H1 (cell line): Measurements from ENCODE around the gene ERO1B. TPM values are rescaled to one million over a fixed set of nuclear protein-coding genes. Genes with fewer than 3 reads are reported as not detected.

Experiments used
- CTCF ChIA-PET: fragments of 300-600 bp; sonication (Branson Sonifier 250); formaldehyde crosslinking; loops from one replicate; lab custom pipeline; 2021; ENCODE audit not compliant: partially characterized antibody; lab: Charles Lee
- POLR2A ChIA-PET: fragments of 300-600 bp; sonication (Branson Sonifier 250); formaldehyde crosslinking; loops from one replicate; lab custom pipeline; 2021; ENCODE audit warnings: inconsistent platforms; ENCODE audit not compliant: partially characterized antibody; lab: Charles Lee
- DNase-seq, 2 experiments: peaks; one replicate each; pipeline versions ENCODE4 v3.0.0 to v3.0.0-alpha.2; 2010 to 2022; ENCODE audit warnings: low spot score in 2 of 2, low read depth in 1 of 2, mixed read lengths in 1 of 2
- FAIRE-seq: peaks from 2 replicates; lab custom pipeline; 2011; peaks lifted over from hg19 to GRCh38; lab: Jason Lieb, UNC
- H2AFZ ChIP-seq: 2 replicates; pipeline ENCODE4 v1.8.1; 2012; ENCODE audit warnings: low read length, inconsistent platforms
- H2AK5ac ChIP-seq: 2 replicates; pipeline ENCODE4 v1.6.1; 2013; ENCODE audit warnings: low read depth, low read length
- H2BK120ac ChIP-seq: replicated peaks from 2 replicates; pipeline ENCODE3; 2013; ENCODE audit warnings: low read depth, low read length, inconsistent platforms
- H2BK12ac ChIP-seq: 2 replicates; pipeline ENCODE4 v1.6.1; 2013; ENCODE audit warnings: low read depth, low read length
- H2BK15ac ChIP-seq: 2 replicates; pipeline ENCODE4 v1.6.1; 2013; ENCODE audit warnings: low read length
- H2BK20ac ChIP-seq: 2 replicates; pipeline ENCODE4 v1.6.1; 2013; ENCODE audit warnings: low read length
- H2BK5ac ChIP-seq: 2 replicates; pipeline ENCODE4 v1.6.1; 2013; ENCODE audit warnings: low read depth, low read length
- H3K14ac ChIP-seq: 2 replicates; pipeline ENCODE4 v1.6.1; 2013; ENCODE audit warnings: inconsistent platforms; ENCODE audit not compliant: insufficient read length
- H3K18ac ChIP-seq: 2 replicates; pipeline ENCODE4 v1.6.1; 2013; ENCODE audit warnings: low read length; ENCODE audit errors: extremely low read depth
- H3K23ac ChIP-seq: 2 replicates; pipeline ENCODE4 v1.6.1; 2013; ENCODE audit warnings: inconsistent platforms; ENCODE audit not compliant: insufficient read length
- H3K23me2 ChIP-seq: 2 replicates; pipeline ENCODE4 v1.6.1; 2013; ENCODE audit warnings: low read depth, low read length
- H3K27ac ChIP-seq: 2 replicates; pipeline ENCODE4 v1.6.1; 2011; ENCODE audit warnings: low read depth, low read length, inconsistent platforms
- H3K27me3 ChIP-seq, 4 experiments: replicated peaks in 1 of 4; 1 replicate in 1 of 4; 2 replicates in 3 of 4; pipeline versions ENCODE4 v1.6.1 to v1.8.1; 2011 to 2013; ENCODE audit warnings: low read length in 3 of 4, mild to moderate bottlenecking in 3 of 4, inconsistent platforms in 2 of 4, mixed read lengths in 2 of 4, moderate library complexity in 1 of 4; ENCODE audit not compliant: control insufficient read depth in 3 of 4, insufficient read depth in 3 of 4; ENCODE audit errors: extremely low read depth in 1 of 4
- H3K36me3 ChIP-seq, 4 experiments: 2 replicates each; pipeline versions ENCODE4 v1.6.1 to v1.8.1; 2011 to 2013; ENCODE audit warnings: mild to moderate bottlenecking in 4 of 4, low read length in 3 of 4, moderate library complexity in 2 of 4, control low read depth in 1 of 4, inconsistent platforms in 1 of 4; ENCODE audit not compliant: insufficient read depth in 4 of 4, control insufficient read depth in 2 of 4
- H3K4ac ChIP-seq: replicated peaks from 2 replicates; pipeline ENCODE3; 2013; ENCODE audit warnings: low read length, low read depth, mixed read lengths, inconsistent platforms; ENCODE audit not compliant: insufficient read length
- H3K4me1 ChIP-seq, 4 experiments: replicated peaks in 1 of 4; 1 replicate in 1 of 4; 2 replicates in 3 of 4; pipeline versions ENCODE4 v1.6.1 to v1.8.1; 2011 to 2013; ENCODE audit warnings: low read length in 3 of 4, inconsistent platforms in 2 of 4, mixed read lengths in 1 of 4; ENCODE audit not compliant: insufficient read depth in 4 of 4, control insufficient read depth in 3 of 4
- H3K4me2 ChIP-seq, 2 experiments: 2 replicates each; pipeline versions ENCODE4 v1.6.1 to v1.8.1; 2011 to 2013; ENCODE audit warnings: low read depth in 2 of 2, low read length in 2 of 2, control low read depth in 1 of 2, inconsistent platforms in 1 of 2, mild to moderate bottlenecking in 1 of 2; ENCODE audit not compliant: insufficient read depth in 1 of 2
- H3K4me3 ChIP-seq, 4 experiments: fragments of 200-600, 300-600 bp in 1 of 4; sonication (generic), shearing (Covaris generic), sonication (Bioruptor Twin) in 1 of 4; 2 replicates each; pipeline versions ENCODE4 v1.5.1 to v1.8.1; 2011 to 2016; ENCODE audit warnings: low read length in 4 of 4, low read depth in 3 of 4, control low read depth in 2 of 4, inconsistent platforms in 2 of 4, mild to moderate bottlenecking in 2 of 4, mixed read lengths in 1 of 4, moderate library complexity in 1 of 4; ENCODE audit not compliant: insufficient read depth in 2 of 4; ENCODE audit errors: extremely low read depth in 1 of 4
- H3K56ac ChIP-seq: replicated peaks from 2 replicates; pipeline ENCODE3; 2013; ENCODE audit warnings: low read depth, mild to moderate bottlenecking, mixed read lengths, low read length, inconsistent platforms; ENCODE audit not compliant: insufficient read length
- H3K79me1 ChIP-seq: 2 replicates; pipeline ENCODE4 v1.6.1; 2013; ENCODE audit warnings: low read depth, low read length, control low read depth
- H3K79me2 ChIP-seq, 2 experiments: 2 replicates each; pipeline versions ENCODE4 v1.6.1 to v1.8.1; 2012 to 2013; ENCODE audit warnings: low read length in 2 of 2, mild to moderate bottlenecking in 2 of 2, inconsistent platforms in 1 of 2; ENCODE audit not compliant: insufficient read depth in 2 of 2, control insufficient read depth in 1 of 2
- H3K9ac ChIP-seq, 4 experiments: replicated peaks in 1 of 4; 1 replicate in 1 of 4; 2 replicates in 3 of 4; pipeline versions ENCODE4 v1.6.1 to v1.8.1; 2011 to 2013; ENCODE audit warnings: low read depth in 3 of 4, low read length in 3 of 4, control low read depth in 2 of 4, mild to moderate bottlenecking in 2 of 4, moderate library complexity in 2 of 4, inconsistent platforms in 1 of 4; ENCODE audit errors: extremely low read depth in 1 of 4
- H3K9me3 ChIP-seq, 2 experiments: 2 replicates each; pipeline versions ENCODE4 v1.6.1 to v1.8.1; 2012 to 2013; ENCODE audit warnings: mild to moderate bottlenecking in 2 of 2, moderate library complexity in 2 of 2, control low read depth in 1 of 2, inconsistent platforms in 1 of 2, low read depth in 1 of 2, low read length in 1 of 2, mixed read lengths in 1 of 2; ENCODE audit not compliant: insufficient read depth in 2 of 2
- H4K20me1 ChIP-seq, 2 experiments: replicated peaks in 1 of 2; 2 replicates each; pipeline versions ENCODE3 to v1.8.1; 2011 to 2013; ENCODE audit warnings: inconsistent platforms in 2 of 2, low read length in 2 of 2, mild to moderate bottlenecking in 1 of 2; ENCODE audit not compliant: insufficient read depth in 2 of 2, control insufficient read depth in 1 of 2
- H4K5ac ChIP-seq: 2 replicates; pipeline ENCODE4 v1.6.1; 2013; ENCODE audit warnings: low read length, low read depth, mixed read lengths, inconsistent platforms; ENCODE audit not compliant: insufficient read length
- H4K8ac ChIP-seq: 2 replicates; pipeline ENCODE4 v1.8.0; 2013; ENCODE audit warnings: mild to moderate bottlenecking, moderate library complexity, low read length, inconsistent platforms; ENCODE audit not compliant: insufficient read depth; ENCODE audit errors: extremely low read depth
- H4K91ac ChIP-seq: replicated peaks from 2 replicates; pipeline ENCODE3; 2013; ENCODE audit warnings: low read length, mixed read lengths, inconsistent platforms; ENCODE audit not compliant: insufficient read length
- ATF2 ChIP-seq: IDR thresholded peaks from 2 replicates; pipeline ENCODE4 v1.6.1; 2012; ENCODE audit warnings: low read length, inconsistent platforms
- CBX8 ChIP-seq: fragments of 300-800, 300-1000 bp; sonication (generic); IDR thresholded peaks from 2 replicates; pipeline ENCODE4 v1.7.1; 2016; ENCODE audit warnings: low read depth, low read length, borderline replicate concordance
- CHD1 ChIP-seq: IDR thresholded peaks from 2 replicates; pipeline ENCODE4 v1.6.1; 2012; ENCODE audit warnings: low read depth, low read length, improper control_type of control experiment
- EP300 ChIP-seq, 2 experiments: IDR thresholded peaks; 1 replicate in 1 of 2; 2 replicates in 1 of 2; pipeline ENCODE4 v1.6.1; 2011 to 2012; ENCODE audit warnings: low read depth in 2 of 2, low read length in 2 of 2, mild to moderate bottlenecking in 2 of 2, borderline replicate concordance in 1 of 2, inconsistent platforms in 1 of 2, moderate library complexity in 1 of 2
- KDM5A ChIP-seq: fragments of 200-600 bp; IDR thresholded peaks from 2 replicates; pipeline ENCODE4 v1.7.1; 2012; ENCODE audit warnings: mild to moderate bottlenecking, low read length, inconsistent platforms, mixed read lengths
- NRF1 ChIP-seq: IDR thresholded peaks from 2 replicates; pipeline ENCODE4 v1.6.1; 2011; ENCODE audit warnings: mild to moderate bottlenecking, low read depth, low read length, improper control_type of control experiment
- POLR2AphosphoS5 ChIP-seq: IDR thresholded peaks from 2 replicates; pipeline ENCODE4 v1.6.1; 2011; ENCODE audit warnings: low read depth, low read length
- SIRT6 ChIP-seq: IDR thresholded peaks from one replicate; pipeline ENCODE4 v1.7.1; 2012; ENCODE audit warnings: low read length, inconsistent platforms
- SP2 ChIP-seq: IDR thresholded peaks from 2 replicates; pipeline ENCODE4 v1.6.1; 2012; ENCODE audit warnings: mild to moderate bottlenecking, low read length, inconsistent platforms
- TAF7 ChIP-seq: optimal IDR thresholded peaks from 2 replicates; pipeline ENCODE3; 2011; ENCODE audit warnings: low read depth, mild to moderate bottlenecking, inconsistent platforms, low read length, moderate library complexity, borderline replicate concordance
- WGBS, 2 experiments: shearing (Covaris generic) in 1 of 2; methylation state at CpG; one replicate each; pipeline versions ENCODE4 v1.1.6 to v1.1.7; 2013 to 2015; ENCODE audit warnings: low lambda C conversion rate in 2 of 2, mixed read lengths in 2 of 2, inconsistent platforms in 1 of 2, low coverage in 1 of 2, missing lambda C conversion rate in 1 of 2; ENCODE audit not compliant: insufficient replicate concordance in 2 of 2, insufficient coverage in 1 of 2, insufficient read length in 1 of 2; ENCODE audit errors: extremely low coverage in 1 of 2, missing lambda C conversion rate in 1 of 2; 5-methylcytosine and 5-hydroxymethylcytosine counted together
- polyA plus RNA-seq, 7 experiments: library from polyadenylated mRNA; depleted of rRNA in 3 of 7; stranded (reverse) in 5 of 7; unstranded in 2 of 7; fragments of >200 nt in 5 of 7; fragments of 200-250 nt in 2 of 7; gene quantifications; 1 replicate in 5 of 7; 2 replicates in 1 of 7; 4 replicates in 1 of 7; pipeline versions ENCODE4 v1.2.1 to v1.2.3, GENCODE V29; 2011 to 2013; ENCODE audit warnings: missing spikeins in 2 of 7, mixed read lengths in 2 of 7
- total RNA-seq: library from RNA; stranded (reverse); fragmentation: NEBNext Ultra II Directional; extraction: Animal tissue kit (Norgen Biotek cat#: 25700); gene quantifications from 2 replicates; pipeline ENCODE4 v1.2.1, GENCODE V29; 2021

Gene ERO1B
- total and polyA plus RNA-seq, 2 of the 8 experiments (the other 6 are each of a cell fraction or from before 2014, with no cell fraction given) = 0.74 to 5.6 TPM

- Histone ChIP-seq H2BK12ac (no peak overlapping the region), H2BK15ac (no peak overlapping the region), H3K23me2 (no peaks in the 10 kb centered on the region), H3K27ac (no peak overlapping the region), H4K8ac (no peak overlapping the region), H2AK5ac (no peak overlapping the region), H2BK120ac (no peak overlapping the region), H3K79me2 (no peaks in the 10 kb centered on the region), H3K56ac (no peak overlapping the region), H3K23ac (no peak overlapping the region)
- no peak for FAIRE-seq
- TF ChIP-seq KDM5A (no peak), ATF2 (no peak), CHD1 (no peak), NRF1 (no peak), POLR2AphosphoS5 (no peak), TAF7 (no peak), CBX8 (no peak), SP2 (no peak), EP300 (IDR thresholded peaks at IDR 0.05; ENCODE audit: borderline replicate concordance in 1 of 2, low read depth in 2 of 2, low read length in 2 of 2) (no peak), SIRT6 (no peak)
- TF ChIP-seq, all 59 proteins: peak for 0
- Histone ChIP-seq H3K4ac (no peak overlapping the region), H4K20me1 (no peaks in the 10 kb centered on the region), H3K18ac (no peak overlapping the region), H3K4me2 (no peak overlapping the region), H2BK5ac (no peak overlapping the region), H3K79me1 (no peaks in the 10 kb centered on the region), H3K27me3 (no peaks in the 10 kb centered on the region), H3K36me3 (no peaks in the 10 kb centered on the region), H4K5ac (no peak overlapping the region), H3K9ac (no peak overlapping the region), H3K14ac (no peak overlapping the region), H3K4me3 (no peak overlapping the region), H3K4me1 (0 out of 7 replicates have a peak, but pooled peaks cover 0 to 3% (median 0%) of the 10 kb centered on the region in 4 experiments), H2AFZ (no peak overlapping the region), H3K9me3 (no peaks in the 10 kb centered on the region), H2BK20ac (no peak overlapping the region), H4K91ac (no peak overlapping the region)
- ChIA-PET CTCF (interaction anchor here (1.1 kb wide), 1 partner anchor 152 kb away, joined by 3 read pairs; no protein-coding TSS in a partner anchor), POLR2A (interaction anchor here (1.1 to 1.7 kb wide), 3 partner anchors 8 to 14 kb away, joined by 4 to 8 read pairs (median 4); partner anchors contain the start of gene ERO1B)
- no peak for DNase-seq
- WGBS, 2 experiments = 96% methylated on average over 1 of the region's 1 CpG; no CpG with 5 or more reads in 1 of the 2 experiments
These were observed 7.9 kb upstream of the ERO1B start for GRCh38 chr1:236289492-236290131.
